Activated CD8-positive, alpha-beta T cell treated with anti-CD3 and anti-CD28 coated beads for 36 hours (primary cell): ENCODE data around the gene FLAD1. TPM values are rescaled to one million over a fixed set of nuclear protein-coding genes. Genes with fewer than 3 reads are reported as not detected.

Source experiments
- ATAC-seq: fragments of 200-7000 bp; cut with Tn5 transposase; one replicate; pipeline ENCODE4 v1.10.0; 2021; ENCODE audit warnings: mild to moderate bottlenecking, moderate library complexity
- CTCF ChIA-PET: fragments of 350-600 bp; sonication (Branson Sonifier 250); formaldehyde crosslinking; loops from one replicate; lab custom pipeline; 2021; ENCODE audit warnings: antibody characterized with exemption; lab: Charles Lee
- POLR2A ChIA-PET: fragments of 350-600 bp; sonication (Branson Sonifier 250); formaldehyde crosslinking; loops from one replicate; lab custom pipeline; 2021; ENCODE audit warnings: antibody characterized with exemption; lab: Charles Lee
- DNase-seq: peaks from one replicate; pipeline ENCODE4 v3.0.0-alpha.2; 2020
- H3K27ac Mint-ChIP-seq: one replicate; pipeline ENCODE4 v1.8.0; 2021; ENCODE audit warnings: mild to moderate bottlenecking, mixed read lengths
- H3K27me3 Mint-ChIP-seq: one replicate; pipeline ENCODE4 v1.8.0; 2021; ENCODE audit warnings: mixed read lengths
- H3K36me3 Mint-ChIP-seq: one replicate; pipeline ENCODE4 v1.8.0; 2021; ENCODE audit warnings: low read depth, mixed read lengths
- H3K4me1 Mint-ChIP-seq: one replicate; pipeline ENCODE4 v1.8.0; 2021; ENCODE audit warnings: low read depth, mixed read lengths
- H3K4me3 Mint-ChIP-seq: one replicate; pipeline ENCODE4 v1.8.0; 2021; ENCODE audit warnings: mild to moderate bottlenecking, moderate library complexity, mixed read lengths
- H3K9me3 Mint-ChIP-seq: one replicate; pipeline ENCODE4 v1.8.0; 2021; ENCODE audit warnings: mixed read lengths
- CTCF ChIP-seq: fragments of 200-600 bp; IDR thresholded peaks from one replicate; pipeline ENCODE4 v1.8.0; 2022; ENCODE audit warnings: antibody characterized with exemption, mild to moderate bottlenecking
- intact Hi-C: fragments of 100-400 bp; cut with micrococcal nuclease; formaldehyde crosslinking; loops from one replicate; pipeline ENCODE4 v1.10.0; 2022
- total RNA-seq, 2 experiments: library from RNA; stranded (reverse); gene quantifications; one replicate each; pipeline ENCODE4 v1.2.3, GENCODE V29; 2021

Gene FLAD1
- total RNA-seq, 2 experiments from 2014 or later, result 31.5 to 32.9 TPM

- ChIA-PET CTCF (interaction anchor here (1.2 to 13.2 kb wide), 6 partner anchors 11 to 74 kb away, joined by 3 to 108 read pairs (median 6); partner anchors contain the start of gene PYGO2), POLR2A (interaction anchor here (0.7 to 2.3 kb wide), 5 partner anchors 8 to 61 kb away, joined by 3 to 9 read pairs (median 4); partner anchors contain the start of gene CKS1B)
- peaks cover 19% of the 10 kb centered on the region for H3K4me1 Mint-ChIP-seq
- no peak for DNase-seq
- no peaks in the 10 kb centered on the region for H3K27me3 Mint-ChIP-seq
- H3K4me3 Mint-ChIP-seq, result no peak overlapping the region
- ATAC-seq, result no peak
- no peak for TF ChIP-seq CTCF
- H3K9me3 Mint-ChIP-seq, result no peaks in the 10 kb centered on the region
- H3K27ac Mint-ChIP-seq, result no peak overlapping the region
- intact Hi-C loops, result no loop called here
- peaks cover 27% of the 10 kb centered on the region for H3K36me3 Mint-ChIP-seq
Observed at GRCh38 chr1:154987326-154987725, 4.2 kb downstream of the FLAD1 start.

- POLR2A ChIA-PET, result interaction anchor here (0.7 to 2.3 kb wide), 5 partner anchors 8 to 60 kb away, joined by 3 to 9 read pairs (median 4); partner anchors contain the start of gene CKS1B
- H3K27ac Mint-ChIP-seq, result no peak overlapping the region
- DNase-seq, result no peak
Observed at GRCh38 chr1:154988058-154988954, 5.2 kb downstream of the FLAD1 start.

GRCh38 chr1:154989195-154989860, 6.2 kb downstream of the FLAD1 start:
- POLR2A ChIA-PET, result interaction anchor here (1.0 kb wide), 1 partner anchor 10 kb away, joined by 4 read pairs; no protein-coding TSS in a partner anchor
- H3K36me3 Mint-ChIP-seq, result peaks cover 25% of the 10 kb centered on the region
- DNase-seq, result no peak
- no peaks in the 10 kb centered on the region for H3K9me3 Mint-ChIP-seq
- peaks cover 17% of the 10 kb centered on the region for H3K4me1 Mint-ChIP-seq
- no peak overlapping the region for H3K4me3 Mint-ChIP-seq
- peak overlapping the region; percentile 4 for H3K27ac Mint-ChIP-seq
- ATAC-seq, result no peak
- no peak for TF ChIP-seq CTCF
- H3K27me3 Mint-ChIP-seq, result no peaks in the 10 kb centered on the region
- CTCF ChIA-PET, result interaction anchor here (2.1 to 13.2 kb wide), 3 partner anchors 9 to 27 kb away, joined by 6 to 108 read pairs (median 16); no protein-coding TSS in a partner anchor
- intact Hi-C loops, result no loop called here

More at GRCh38 chr1:154988058-154988954, 5.2 kb downstream of the FLAD1 start:
- Mint-ChIP-seq H3K4me3 (no peak overlapping the region), H3K9me3 (no peaks in the 10 kb centered on the region), H3K4me1 (peaks cover 19% of the 10 kb centered on the region), H3K36me3 (peaks cover 25% of the 10 kb centered on the region), H3K27me3 (no peaks in the 10 kb centered on the region)
- no peak for TF ChIP-seq CTCF
- CTCF ChIA-PET, result interaction anchor here (1.2 to 13.2 kb wide), 6 partner anchors 10 to 73 kb away, joined by 3 to 108 read pairs (median 6); partner anchors contain the start of gene PYGO2
- intact Hi-C loops, result no loop called here
- no peak for ATAC-seq

- ChIA-PET POLR2A (interaction anchor here (1.0 kb wide), 1 partner anchor 9 kb away, joined by 4 read pairs; no protein-coding TSS in a partner anchor), CTCF (interaction anchor here (0.8 to 2.1 kb wide), 3 partner anchors 9 to 95 kb away, joined by 3 to 6 read pairs (median 4); no protein-coding TSS in a partner anchor)
- peaks cover 21% of the 10 kb centered on the region for H3K4me1 Mint-ChIP-seq
- H3K27ac Mint-ChIP-seq, result no peak overlapping the region
- TF ChIP-seq CTCF, result no peak
- no peaks in the 10 kb centered on the region for H3K27me3 Mint-ChIP-seq
- no peaks in the 10 kb centered on the region for H3K9me3 Mint-ChIP-seq
- H3K4me3 Mint-ChIP-seq, result no peak overlapping the region
- no peak for ATAC-seq
- no peak for DNase-seq
- peaks cover 24% of the 10 kb centered on the region for H3K36me3 Mint-ChIP-seq
- intact Hi-C loops, result no loop called here
Observed at GRCh38 chr1:154990276-154990675, 7.1 kb downstream of the FLAD1 start.
